HEK293 (cell line): ENCODE results near the gene GNS.
A peak's percentile ranks its signal among the peaks of the same experiment; 100 is the strongest.

Source experiments
- GLI2 ChIP-seq: fragments of 450-650 bp; formaldehyde crosslinking; IDR thresholded peaks from 2 replicates; pipeline ENCODE4; 2017; ENCODE audit warnings: missing biosample characterization, missing genetic modification characterization, low read depth, borderline replicate concordance
- HOXC10 ChIP-seq: sonication (generic); formaldehyde crosslinking; IDR thresholded peaks from 2 replicates; pipeline ENCODE4 v1.8.1; 2023; ENCODE audit warnings: mild to moderate bottlenecking, missing genetic modification reagents
- KLF9 ChIP-seq: fragments of 450-650 bp; formaldehyde crosslinking; IDR thresholded peaks from 2 replicates; pipeline ENCODE4 v1.5.1; 2016; ENCODE audit warnings: missing biosample characterization, missing genetic modification characterization, low read depth
- MYNN ChIP-seq: fragments of 450-650 bp; formaldehyde crosslinking; IDR thresholded peaks from 2 replicates; pipeline ENCODE4 v1.5.1; 2016; ENCODE audit warnings: missing biosample characterization, missing genetic modification characterization, borderline replicate concordance
- SCRT1 ChIP-seq: fragments of 450-650 bp; formaldehyde crosslinking; IDR thresholded peaks from 2 replicates; pipeline ENCODE4 v1.5.1; 2016; ENCODE audit warnings: missing biosample characterization, missing genetic modification characterization, borderline replicate concordance
- SP3 ChIP-seq: fragments of 450-650 bp; formaldehyde crosslinking; IDR thresholded peaks from 2 replicates; pipeline ENCODE4 v1.5.1; 2016; ENCODE audit warnings: missing biosample characterization, missing genetic modification characterization
- ZBTB1 ChIP-seq: fragments of 450-650 bp; formaldehyde crosslinking; IDR thresholded peaks from 2 replicates; pipeline ENCODE4 v1.5.1; 2016; ENCODE audit warnings: missing biosample characterization, missing genetic modification characterization
- ZFP37 ChIP-seq: fragments of 450-650 bp; formaldehyde crosslinking; IDR thresholded peaks from 2 replicates; pipeline ENCODE4 v1.5.1; 2016; ENCODE audit warnings: missing biosample characterization, missing genetic modification characterization
- ZNF112 ChIP-seq: fragments of 450-650 bp; formaldehyde crosslinking; IDR thresholded peaks from 2 replicates; pipeline ENCODE4 v1.5.0; 2017; ENCODE audit warnings: missing biosample characterization, missing genetic modification characterization
- ZNF175 ChIP-seq: fragments of 450-650 bp; formaldehyde crosslinking; IDR thresholded peaks from 2 replicates; pipeline ENCODE4 v1.5.1; 2016; ENCODE audit warnings: missing biosample characterization, missing genetic modification characterization
- ZNF184 ChIP-seq: fragments of 450-650 bp; IDR thresholded peaks from 2 replicates; pipeline ENCODE4 v1.5.1; 2018; ENCODE audit warnings: missing biosample characterization, mild to moderate bottlenecking, missing genetic modification characterization
- ZNF239 ChIP-seq: fragments of 450-650 bp; formaldehyde crosslinking; IDR thresholded peaks from 2 replicates; pipeline ENCODE4 v1.5.1; 2016; ENCODE audit warnings: missing biosample characterization, missing genetic modification characterization
- ZNF302 ChIP-seq: fragments of 450-650 bp; formaldehyde crosslinking; IDR thresholded peaks from 2 replicates; pipeline ENCODE4 v1.5.1; 2016; ENCODE audit warnings: missing biosample characterization, missing genetic modification characterization, low read depth
- ZNF335 ChIP-seq: fragments of 450-650 bp; formaldehyde crosslinking; conservative IDR thresholded peaks from 2 replicates; pipeline ENCODE4 v1.5.1; 2016; ENCODE audit warnings: missing biosample characterization, missing genetic modification characterization
- ZNF354C ChIP-seq: fragments of 450-650 bp; formaldehyde crosslinking; IDR thresholded peaks from 2 replicates; pipeline ENCODE4 v1.5.1; 2016; ENCODE audit warnings: missing biosample characterization, missing genetic modification characterization, low read depth, borderline replicate concordance
- ZNF558 ChIP-seq: fragments of 450-650 bp; formaldehyde crosslinking; IDR thresholded peaks from 2 replicates; pipeline ENCODE4 v1.5.1; 2016; ENCODE audit warnings: missing biosample characterization, missing genetic modification characterization
- TF ChIP-seq, protein P1 (sequence below): fragments of 450-650 bp; formaldehyde crosslinking; optimal IDR thresholded peaks from 2 replicates; pipeline ENCODE3; 2016; ENCODE audit warnings: missing biosample characterization, mild to moderate bottlenecking, missing genetic modification characterization
- TF ChIP-seq, protein P2 (sequence below): IDR thresholded peaks from 2 replicates; pipeline ENCODE4 v1.6.1; 2011; ENCODE audit warnings: mild to moderate bottlenecking, low read depth, low read length, borderline replicate concordance
- TF ChIP-seq, protein P3 (sequence below): fragments of 450-650 bp; formaldehyde crosslinking; IDR thresholded peaks from 2 replicates; pipeline ENCODE4 v1.5.1; 2016; ENCODE audit warnings: missing biosample characterization, missing genetic modification characterization, borderline replicate concordance
- TF ChIP-seq, protein P4 (sequence below): fragments of 450-650 bp; formaldehyde crosslinking; IDR thresholded peaks from 2 replicates; pipeline ENCODE4 v1.5.1; 2016; ENCODE audit warnings: missing biosample characterization, missing genetic modification characterization, borderline replicate concordance
- TF ChIP-seq, protein P5 (sequence below): fragments of 450-650 bp; formaldehyde crosslinking; IDR thresholded peaks from 2 replicates; pipeline ENCODE4 v1.5.1; 2017; ENCODE audit warnings: missing biosample characterization, missing genetic modification characterization
- TF ChIP-seq, protein P6 (sequence below): fragments of 450-650 bp; IDR thresholded peaks from 2 replicates; pipeline ENCODE4 v1.5.1; 2018; ENCODE audit warnings: missing biosample characterization, missing genetic modification characterization

Gene GNS

DNA sequence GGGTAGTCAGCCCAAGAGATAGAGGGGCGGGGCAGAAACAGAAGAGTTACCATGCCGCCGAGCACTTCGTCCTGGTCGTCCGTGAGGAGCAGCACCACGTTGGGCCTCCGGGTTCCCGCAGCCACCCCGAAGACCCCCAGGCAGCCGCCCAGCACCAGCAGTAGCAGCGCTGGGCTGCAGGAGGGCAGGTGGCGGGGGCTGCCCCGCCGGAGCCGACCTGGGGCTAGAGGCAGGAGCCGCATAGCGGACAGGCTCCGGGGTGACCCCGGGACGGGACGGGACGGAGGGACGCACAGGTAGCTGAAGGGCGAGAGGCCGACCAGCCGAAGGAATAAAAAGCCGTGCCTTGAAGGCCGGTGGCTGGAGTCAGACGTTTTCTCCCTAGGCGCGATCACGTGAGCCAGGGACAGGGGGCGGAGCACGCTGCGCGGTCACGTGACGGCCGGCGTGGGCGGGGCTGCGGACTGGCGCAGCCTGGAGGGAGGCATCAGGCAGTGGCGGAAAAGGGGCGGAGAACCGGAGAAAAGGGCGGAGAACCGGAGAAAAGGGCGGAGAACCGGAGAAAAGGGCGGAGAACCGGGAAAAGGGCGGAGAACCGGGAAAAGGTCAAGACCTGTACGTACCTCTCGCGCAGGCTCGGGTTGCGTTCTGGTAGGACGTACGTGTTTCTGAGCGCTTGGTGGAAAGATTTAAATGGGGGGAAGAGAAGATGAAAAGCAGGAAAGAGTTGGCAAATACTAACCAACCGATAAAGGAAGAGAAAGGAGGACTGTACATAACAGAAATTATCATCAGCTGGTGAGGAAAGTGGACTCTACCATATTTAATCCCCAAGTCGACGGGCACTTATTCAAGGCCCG, at the start of gene GNS (continued):
- TF ChIP-seq, protein P1, sequence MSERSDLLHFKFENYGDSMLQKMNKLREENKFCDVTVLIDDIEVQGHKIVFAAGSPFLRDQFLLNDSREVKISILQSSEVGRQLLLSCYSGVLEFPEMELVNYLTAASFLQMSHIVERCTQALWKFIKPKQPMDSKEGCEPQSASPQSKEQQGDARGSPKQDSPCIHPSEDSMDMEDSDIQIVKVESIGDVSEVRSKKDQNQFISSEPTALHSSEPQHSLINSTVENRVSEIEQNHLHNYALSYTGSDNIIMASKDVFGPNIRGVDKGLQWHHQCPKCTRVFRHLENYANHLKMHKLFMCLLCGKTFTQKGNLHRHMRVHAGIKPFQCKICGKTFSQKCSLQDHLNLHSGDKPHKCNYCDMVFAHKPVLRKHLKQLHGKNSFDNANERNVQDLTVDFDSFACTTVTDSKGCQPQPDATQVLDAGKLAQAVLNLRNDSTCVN (tag by site-specific recombination): peak; percentile 88
- TF ChIP-seq SP3 (tag by site-specific recombination) (peak; percentile 99), ZNF335 (tag by site-specific recombination) (peak; percentile 82), ZFP37 (tag by site-specific recombination) (no peak), ZNF184 (no peak), ZNF112 (tag by site-specific recombination) (no peak), ZNF302 (tag by site-specific recombination) (no peak), ZNF239 (tag by site-specific recombination) (no peak), ZNF354C (tag by site-specific recombination) (no peak), KLF9 (tag by site-specific recombination) (peak; percentile 98), SCRT1 (tag by site-specific recombination) (no peak), GLI2 (no peak), HOXC10 (CRISPR knock-in tag) (no peak), ZBTB1 (tag by site-specific recombination) (no peak), ZNF558 (no peak), ZNF175 (no peak), MYNN (tag by site-specific recombination) (no peak)
- TF ChIP-seq, protein P2, sequence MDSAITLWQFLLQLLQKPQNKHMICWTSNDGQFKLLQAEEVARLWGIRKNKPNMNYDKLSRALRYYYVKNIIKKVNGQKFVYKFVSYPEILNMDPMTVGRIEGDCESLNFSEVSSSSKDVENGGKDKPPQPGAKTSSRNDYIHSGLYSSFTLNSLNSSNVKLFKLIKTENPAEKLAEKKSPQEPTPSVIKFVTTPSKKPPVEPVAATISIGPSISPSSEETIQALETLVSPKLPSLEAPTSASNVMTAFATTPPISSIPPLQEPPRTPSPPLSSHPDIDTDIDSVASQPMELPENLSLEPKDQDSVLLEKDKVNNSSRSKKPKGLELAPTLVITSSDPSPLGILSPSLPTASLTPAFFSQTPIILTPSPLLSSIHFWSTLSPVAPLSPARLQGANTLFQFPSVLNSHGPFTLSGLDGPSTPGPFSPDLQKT: no peak
- TF ChIP-seq, protein P3, sequence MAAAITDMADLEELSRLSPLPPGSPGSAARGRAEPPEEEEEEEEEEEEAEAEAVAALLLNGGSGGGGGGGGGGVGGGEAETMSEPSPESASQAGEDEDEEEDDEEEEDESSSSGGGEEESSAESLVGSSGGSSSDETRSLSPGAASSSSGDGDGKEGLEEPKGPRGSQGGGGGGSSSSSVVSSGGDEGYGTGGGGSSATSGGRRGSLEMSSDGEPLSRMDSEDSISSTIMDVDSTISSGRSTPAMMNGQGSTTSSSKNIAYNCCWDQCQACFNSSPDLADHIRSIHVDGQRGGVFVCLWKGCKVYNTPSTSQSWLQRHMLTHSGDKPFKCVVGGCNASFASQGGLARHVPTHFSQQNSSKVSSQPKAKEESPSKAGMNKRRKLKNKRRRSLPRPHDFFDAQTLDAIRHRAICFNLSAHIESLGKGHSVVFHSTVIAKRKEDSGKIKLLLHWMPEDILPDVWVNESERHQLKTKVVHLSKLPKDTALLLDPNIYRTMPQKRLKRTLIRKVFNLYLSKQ (tag by site-specific recombination): no peak
- TF ChIP-seq, protein P4, sequence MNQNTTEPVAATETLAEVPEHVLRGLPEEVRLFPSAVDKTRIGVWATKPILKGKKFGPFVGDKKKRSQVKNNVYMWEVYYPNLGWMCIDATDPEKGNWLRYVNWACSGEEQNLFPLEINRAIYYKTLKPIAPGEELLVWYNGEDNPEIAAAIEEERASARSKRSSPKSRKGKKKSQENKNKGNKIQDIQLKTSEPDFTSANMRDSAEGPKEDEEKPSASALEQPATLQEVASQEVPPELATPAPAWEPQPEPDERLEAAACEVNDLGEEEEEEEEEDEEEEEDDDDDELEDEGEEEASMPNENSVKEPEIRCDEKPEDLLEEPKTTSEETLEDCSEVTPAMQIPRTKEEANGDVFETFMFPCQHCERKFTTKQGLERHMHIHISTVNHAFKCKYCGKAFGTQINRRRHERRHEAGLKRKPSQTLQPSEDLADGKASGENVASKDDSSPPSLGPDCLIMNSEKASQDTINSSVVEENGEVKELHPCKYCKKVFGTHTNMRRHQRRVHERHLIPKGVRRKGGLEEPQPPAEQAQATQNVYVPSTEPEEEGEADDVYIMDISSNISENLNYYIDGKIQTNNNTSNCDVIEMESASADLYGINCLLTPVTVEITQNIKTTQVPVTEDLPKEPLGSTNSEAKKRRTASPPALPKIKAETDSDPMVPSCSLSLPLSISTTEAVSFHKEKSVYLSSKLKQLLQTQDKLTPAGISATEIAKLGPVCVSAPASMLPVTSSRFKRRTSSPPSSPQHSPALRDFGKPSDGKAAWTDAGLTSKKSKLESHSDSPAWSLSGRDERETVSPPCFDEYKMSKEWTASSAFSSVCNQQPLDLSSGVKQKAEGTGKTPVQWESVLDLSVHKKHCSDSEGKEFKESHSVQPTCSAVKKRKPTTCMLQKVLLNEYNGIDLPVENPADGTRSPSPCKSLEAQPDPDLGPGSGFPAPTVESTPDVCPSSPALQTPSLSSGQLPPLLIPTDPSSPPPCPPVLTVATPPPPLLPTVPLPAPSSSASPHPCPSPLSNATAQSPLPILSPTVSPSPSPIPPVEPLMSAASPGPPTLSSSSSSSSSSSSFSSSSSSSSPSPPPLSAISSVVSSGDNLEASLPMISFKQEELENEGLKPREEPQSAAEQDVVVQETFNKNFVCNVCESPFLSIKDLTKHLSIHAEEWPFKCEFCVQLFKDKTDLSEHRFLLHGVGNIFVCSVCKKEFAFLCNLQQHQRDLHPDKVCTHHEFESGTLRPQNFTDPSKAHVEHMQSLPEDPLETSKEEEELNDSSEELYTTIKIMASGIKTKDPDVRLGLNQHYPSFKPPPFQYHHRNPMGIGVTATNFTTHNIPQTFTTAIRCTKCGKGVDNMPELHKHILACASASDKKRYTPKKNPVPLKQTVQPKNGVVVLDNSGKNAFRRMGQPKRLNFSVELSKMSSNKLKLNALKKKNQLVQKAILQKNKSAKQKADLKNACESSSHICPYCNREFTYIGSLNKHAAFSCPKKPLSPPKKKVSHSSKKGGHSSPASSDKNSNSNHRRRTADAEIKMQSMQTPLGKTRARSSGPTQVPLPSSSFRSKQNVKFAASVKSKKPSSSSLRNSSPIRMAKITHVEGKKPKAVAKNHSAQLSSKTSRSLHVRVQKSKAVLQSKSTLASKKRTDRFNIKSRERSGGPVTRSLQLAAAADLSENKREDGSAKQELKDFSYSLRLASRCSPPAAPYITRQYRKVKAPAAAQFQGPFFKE (tag by site-specific recombination): no peak
- TF ChIP-seq, protein P5, sequence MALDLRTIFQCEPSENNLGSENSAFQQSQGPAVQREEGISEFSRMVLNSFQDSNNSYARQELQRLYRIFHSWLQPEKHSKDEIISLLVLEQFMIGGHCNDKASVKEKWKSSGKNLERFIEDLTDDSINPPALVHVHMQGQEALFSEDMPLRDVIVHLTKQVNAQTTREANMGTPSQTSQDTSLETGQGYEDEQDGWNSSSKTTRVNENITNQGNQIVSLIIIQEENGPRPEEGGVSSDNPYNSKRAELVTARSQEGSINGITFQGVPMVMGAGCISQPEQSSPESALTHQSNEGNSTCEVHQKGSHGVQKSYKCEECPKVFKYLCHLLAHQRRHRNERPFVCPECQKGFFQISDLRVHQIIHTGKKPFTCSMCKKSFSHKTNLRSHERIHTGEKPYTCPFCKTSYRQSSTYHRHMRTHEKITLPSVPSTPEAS (tag by site-specific recombination): no peak; the same call in 1 of the 2 replicates
- TF ChIP-seq, protein P6, sequence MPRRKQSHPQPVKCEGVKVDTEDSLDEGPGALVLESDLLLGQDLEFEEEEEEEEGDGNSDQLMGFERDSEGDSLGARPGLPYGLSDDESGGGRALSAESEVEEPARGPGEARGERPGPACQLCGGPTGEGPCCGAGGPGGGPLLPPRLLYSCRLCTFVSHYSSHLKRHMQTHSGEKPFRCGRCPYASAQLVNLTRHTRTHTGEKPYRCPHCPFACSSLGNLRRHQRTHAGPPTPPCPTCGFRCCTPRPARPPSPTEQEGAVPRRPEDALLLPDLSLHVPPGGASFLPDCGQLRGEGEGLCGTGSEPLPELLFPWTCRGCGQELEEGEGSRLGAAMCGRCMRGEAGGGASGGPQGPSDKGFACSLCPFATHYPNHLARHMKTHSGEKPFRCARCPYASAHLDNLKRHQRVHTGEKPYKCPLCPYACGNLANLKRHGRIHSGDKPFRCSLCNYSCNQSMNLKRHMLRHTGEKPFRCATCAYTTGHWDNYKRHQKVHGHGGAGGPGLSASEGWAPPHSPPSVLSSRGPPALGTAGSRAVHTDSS (tag by site-specific recombination): no peak
